ENCODE data around the gene GNRH2. TPM values are rescaled to one million over a fixed set of nuclear protein-coding genes. Genes with fewer than 3 reads are reported as not detected.
"Not testable (repeated sequence)": the region's sequence is repeated elsewhere in the genome, so short reads cannot be mapped to it uniquely, and the experiment has no call there.

GNRH2 gene
- total RNA-seq, 4 donors from 2014 or later, result 0.83 TPM; not detected in 2

DNA sequence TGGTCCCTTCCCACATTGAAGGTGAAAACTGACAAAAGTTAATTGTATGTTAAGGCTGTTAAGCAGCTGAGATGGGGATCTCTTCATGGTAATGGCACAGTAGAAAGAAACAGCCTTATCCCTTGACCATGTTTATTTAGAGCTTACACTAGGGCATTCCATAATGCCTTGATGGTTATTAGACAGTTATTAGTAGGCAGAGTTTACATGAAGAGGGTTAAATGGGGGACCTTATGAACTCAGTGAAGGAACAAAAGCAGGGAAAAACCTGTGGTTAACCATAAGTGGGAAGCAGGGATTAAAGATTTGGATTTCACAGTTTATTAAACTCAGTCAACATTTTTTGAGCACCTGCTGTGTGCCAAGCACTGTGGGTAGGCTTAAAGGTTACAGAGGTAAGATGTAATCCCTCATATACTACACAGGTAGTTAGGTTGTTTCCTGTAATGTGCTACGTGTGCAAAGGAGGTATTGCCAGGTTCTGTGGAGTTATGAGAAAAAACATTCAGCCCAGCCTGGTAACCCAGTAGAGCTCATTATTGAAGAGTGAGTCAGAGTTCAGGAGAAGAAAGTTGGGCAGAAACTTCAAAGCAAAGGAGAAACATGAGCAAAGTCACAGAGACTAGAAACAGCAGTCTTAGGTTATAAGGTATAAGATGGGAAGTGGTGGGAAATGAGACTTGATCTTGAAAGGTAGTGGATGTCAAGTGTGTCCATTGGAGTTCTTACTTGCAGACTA, 32.3 kb upstream of the GNRH2 start:
- H3K36me3 ChIP-seq, result peaks cover 65% of the 10 kb centered on the region
- DNase-seq (ENCODE audit: low spot score in 2 of 2), result no peak
- WGBS, result 79% methylated on average over 1 of the region's 1 CpG
- no peaks in the 10 kb centered on the region for H3K4me1 ChIP-seq
- H3K9me3 ChIP-seq, result no peaks in the 10 kb centered on the region
- no peaks in the 10 kb centered on the region for H3K27me3 ChIP-seq
- no peak overlapping the region for H3K27ac ChIP-seq
- H3K4me3 ChIP-seq, result no peak overlapping the region
- no peak for TF ChIP-seq POLR2A (IDR thresholded peaks at IDR 0.05)
- TF ChIP-seq CTCF (IDR thresholded peaks at IDR 0.05), result no peak
- no peak for TF ChIP-seq POLR2AphosphoS5 (IDR thresholded peaks at IDR 0.05)
- no peak for TF ChIP-seq EP300 (IDR thresholded peaks at IDR 0.05)

GRCh38 chr20:3011752-3012151, 31.7 kb upstream of the GNRH2 start:
- DNase-seq (ENCODE audit: low spot score in 2 of 2), result no peak
- WGBS, result 91% methylated on average over 3 of the region's 3 CpGs
- Histone ChIP-seq H3K4me3 (no peak overlapping the region), H3K9me3 (no peaks in the 10 kb centered on the region), H3K27me3 (no peaks in the 10 kb centered on the region), H3K4me1 (no peaks in the 10 kb centered on the region), H3K27ac (no peak overlapping the region), H3K36me3 (peaks cover 65% of the 10 kb centered on the region)
- TF ChIP-seq POLR2A (IDR thresholded peaks at IDR 0.05) (no peak), CTCF (IDR thresholded peaks at IDR 0.05) (no peak), EP300 (IDR thresholded peaks at IDR 0.05) (no peak), POLR2AphosphoS5 (IDR thresholded peaks at IDR 0.05) (no peak)

DNA sequence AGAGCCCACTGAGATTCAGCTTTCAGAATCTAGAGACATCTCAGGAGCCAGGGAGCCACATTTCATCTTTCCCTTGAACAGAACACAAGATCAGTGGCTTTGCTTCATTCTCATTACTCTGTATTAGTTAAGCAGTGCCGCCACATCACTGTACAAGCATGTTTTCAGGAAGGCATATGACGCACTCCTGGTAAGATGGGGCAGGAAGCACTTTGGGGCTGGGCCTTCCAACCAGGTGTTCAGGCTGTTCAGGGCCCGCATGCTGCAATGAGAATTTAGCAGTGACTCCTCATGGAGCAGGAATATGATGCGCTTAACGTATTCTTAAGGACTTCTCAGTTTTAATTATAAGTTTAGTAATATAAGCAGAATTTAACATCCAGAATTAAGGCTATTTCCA, 29.7 kb upstream of the GNRH2 start:
- TF ChIP-seq CTCF (IDR thresholded peaks at IDR 0.05) (no peak), POLR2A (IDR thresholded peaks at IDR 0.05) (no peak), POLR2AphosphoS5 (IDR thresholded peaks at IDR 0.05) (no peak), EP300 (IDR thresholded peaks at IDR 0.05) (no peak)
- no peak overlapping the region for H3K4me3 ChIP-seq
- H3K36me3 ChIP-seq, result peaks cover 55% of the 10 kb centered on the region
- DNase-seq (ENCODE audit: low spot score in 2 of 2), result no peak
- no peaks in the 10 kb centered on the region for H3K4me1 ChIP-seq
- 97% methylated on average over 5 of the region's 5 CpGs for WGBS
- H3K27ac ChIP-seq, result no peak overlapping the region
- H3K9me3 ChIP-seq, result no peaks in the 10 kb centered on the region
- H3K27me3 ChIP-seq, result no peaks in the 10 kb centered on the region

DNA sequence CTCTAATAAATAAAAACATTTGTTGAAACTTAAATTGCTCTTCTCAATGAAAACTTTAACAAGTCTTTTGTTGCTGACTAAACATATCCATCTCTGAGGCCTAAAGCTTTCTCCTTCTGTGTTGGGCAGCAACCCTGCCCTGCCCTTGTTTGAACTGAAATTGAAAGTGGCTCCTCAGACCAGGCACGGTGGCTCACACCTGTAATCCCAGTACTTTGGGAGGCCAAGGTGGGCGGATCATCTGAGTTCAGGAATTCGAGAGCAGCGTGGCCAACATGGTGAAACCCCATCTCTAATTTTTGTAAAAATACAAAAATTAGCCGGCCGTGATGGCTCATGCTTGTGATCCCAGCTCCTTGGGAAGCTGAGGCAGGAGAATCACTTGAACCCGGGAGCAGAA, 29.2 kb upstream of the GNRH2 start:
- H3K4me3 ChIP-seq, result no peak overlapping the region
- no peaks in the 10 kb centered on the region for H3K4me1 ChIP-seq
- 100% methylated on average over 7 of the region's 7 CpGs for WGBS
- H3K36me3 ChIP-seq, result peaks cover 51% of the 10 kb centered on the region
- no peaks in the 10 kb centered on the region for H3K9me3 ChIP-seq
- DNase-seq (ENCODE audit: low spot score in 2 of 2), result no peak
- TF ChIP-seq EP300 (IDR thresholded peaks at IDR 0.05) (no peak), CTCF (IDR thresholded peaks at IDR 0.05) (no peak), POLR2AphosphoS5 (IDR thresholded peaks at IDR 0.05) (no peak), POLR2A (IDR thresholded peaks at IDR 0.05) (no peak)
- H3K27me3 ChIP-seq, result no peaks in the 10 kb centered on the region
- no peak overlapping the region for H3K27ac ChIP-seq

- no peaks in the 10 kb centered on the region for H3K27me3 ChIP-seq
- no peaks in the 10 kb centered on the region for H3K4me1 ChIP-seq
- no peak overlapping the region for H3K4me3 ChIP-seq
- peaks cover 47% of the 10 kb centered on the region for H3K36me3 ChIP-seq
- H3K9me3 ChIP-seq, result no peaks in the 10 kb centered on the region
- no peak for DNase-seq (ENCODE audit: low spot score in 2 of 2)
- WGBS, result 88% methylated on average over 3 of the region's 3 CpGs
- TF ChIP-seq POLR2AphosphoS5 (IDR thresholded peaks at IDR 0.05) (no peak), CTCF (IDR thresholded peaks at IDR 0.05) (no peak), EP300 (IDR thresholded peaks at IDR 0.05) (no peak), POLR2A (IDR thresholded peaks at IDR 0.05) (no peak)
- H3K27ac ChIP-seq, result no peak overlapping the region
These were observed 28.8 kb upstream of the GNRH2 start for GRCh38 chr20:3014662-3015061.

DNA sequence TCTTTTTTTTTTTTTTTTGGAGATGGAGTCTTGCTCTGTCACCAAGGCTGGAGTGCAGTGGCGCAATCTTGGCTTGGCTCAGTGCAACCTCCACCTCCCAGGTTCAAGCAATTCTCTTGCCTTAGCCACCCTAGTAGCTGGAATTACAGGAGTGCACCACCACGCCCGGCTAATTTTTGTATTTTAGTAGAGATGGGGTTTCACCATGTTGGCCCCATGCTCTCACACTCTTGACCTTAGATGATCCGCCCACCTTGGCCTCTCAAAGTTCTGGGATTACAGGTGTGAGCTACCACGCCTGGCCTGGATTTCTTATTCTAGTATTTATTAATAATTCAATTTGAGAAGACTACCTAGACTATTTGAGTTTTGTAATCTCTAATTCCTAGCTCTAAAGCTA, 28.1 kb upstream of the GNRH2 start:
- H3K4me3 ChIP-seq; H3K4me1 ChIP-seq; DNase-seq (ENCODE audit: low spot score in 2 of 2); H3K27ac ChIP-seq; H3K9me3 ChIP-seq; H3K27me3 ChIP-seq: not testable (repeated sequence)
- WGBS, result 90% methylated on average over 5 of the region's 5 CpGs
- peaks cover 43% of the 10 kb centered on the region for H3K36me3 ChIP-seq
